GM04503 (cell line): Measurements from ENCODE around the gene NKAIN2.
"Not testable (repeated sequence)": the region's sequence is repeated elsewhere in the genome, so short reads cannot be mapped to it uniquely, and the experiment has no call there.

Source experiments
- DNase-seq: peaks from one replicate; pipeline ENCODE4 v3.0.0-alpha.2; 2012; ENCODE audit warnings: low read depth

NKAIN2 gene

GRCh38 chr6:124090491-124090890, 286.8 kb downstream of the NKAIN2 start:
- no peak for DNase-seq

DNA sequence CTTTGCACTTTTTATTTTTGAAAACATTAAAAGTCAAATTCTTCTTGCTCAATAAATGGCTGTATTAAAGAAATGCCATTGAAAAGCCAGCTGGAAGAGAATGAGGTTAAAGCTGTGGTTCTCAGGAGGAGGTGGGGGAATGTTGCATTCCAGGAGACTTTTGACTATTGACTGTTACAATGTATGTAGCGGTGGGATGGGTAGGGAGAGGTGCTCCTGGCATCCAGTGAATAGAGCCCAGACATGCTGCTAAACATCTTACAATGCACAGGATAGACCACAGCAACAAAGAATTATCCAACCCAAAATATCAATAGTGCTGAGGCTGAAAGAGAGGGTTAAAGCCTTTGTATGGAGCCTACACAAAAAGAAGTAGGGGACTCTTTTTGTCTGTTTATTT, 295.9 kb downstream of the NKAIN2 start:
- no peak for DNase-seq

GRCh38 chr6:124110514-124110913, 306.8 kb downstream of the NKAIN2 start:
- DNase-seq: no peak

DNA sequence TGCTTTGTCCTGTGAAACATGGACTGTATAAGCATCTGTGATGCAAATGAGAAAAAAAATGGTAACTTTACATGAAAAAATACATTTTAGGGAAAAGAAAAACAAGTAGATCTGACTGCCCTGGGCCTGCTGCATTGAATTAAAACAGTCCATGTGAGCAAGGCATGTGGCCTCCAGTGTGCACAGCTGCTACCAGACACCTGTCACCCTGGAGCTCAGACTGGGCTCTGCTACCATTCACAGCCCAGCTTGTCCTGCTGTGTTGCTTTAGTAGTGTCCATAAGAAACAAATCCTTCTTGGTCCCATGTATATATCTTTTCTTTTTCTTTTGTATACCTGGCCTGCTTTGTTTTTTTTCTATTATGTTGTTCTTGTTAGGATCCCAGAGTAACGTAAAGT, 315.9 kb downstream of the NKAIN2 start:
- no peak for DNase-seq

DNA sequence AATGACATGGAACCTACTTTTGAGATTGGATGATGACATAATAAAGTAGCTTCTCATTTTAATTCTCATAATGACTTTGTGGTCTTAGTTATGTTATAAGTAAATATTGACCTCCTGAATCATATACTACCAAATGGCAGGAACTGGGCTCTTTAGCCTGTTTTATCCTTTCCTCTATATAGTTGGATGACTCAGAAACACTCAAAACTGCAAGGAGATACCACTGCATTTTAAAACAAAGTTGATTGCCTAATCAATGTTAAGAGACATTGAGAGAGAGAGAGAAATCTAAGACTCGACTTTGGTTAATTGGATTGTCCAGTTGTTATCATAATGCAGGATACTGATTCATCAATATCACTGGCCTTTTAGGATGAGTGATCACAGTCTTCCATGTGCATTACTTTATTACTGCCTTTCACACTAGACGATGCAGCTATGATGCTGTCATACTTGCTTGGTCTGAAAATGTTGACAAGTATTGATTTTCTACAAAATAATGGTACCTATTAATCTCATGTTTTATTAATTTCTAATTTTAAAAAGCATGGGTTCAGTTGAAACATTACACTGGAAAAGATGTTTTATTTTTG, 320.0 kb downstream of the NKAIN2 start:
- no peak for DNase-seq

DNA sequence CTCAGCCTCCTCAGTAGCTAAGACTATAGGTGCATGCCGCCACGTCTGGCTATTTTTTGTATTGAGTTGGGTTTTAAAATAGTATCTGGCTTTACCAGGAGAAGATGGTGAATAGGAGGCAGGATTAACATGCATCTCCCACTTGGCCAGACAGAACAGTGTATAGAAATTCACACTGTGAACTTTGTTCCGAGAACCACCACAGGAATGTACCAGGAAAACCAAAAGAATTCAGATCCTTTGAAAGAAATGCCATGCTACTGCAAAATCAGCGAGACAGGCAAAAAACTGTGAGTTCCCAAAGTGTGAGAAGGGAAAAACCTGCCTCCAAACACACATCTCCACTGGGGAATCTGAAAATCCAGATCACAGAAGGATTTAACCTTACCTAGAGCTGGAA, 327.6 kb downstream of the NKAIN2 start:
- no peak for DNase-seq

GRCh38 chr6:124131779-124132178, 328.1 kb downstream of the NKAIN2 start:
- no peak for DNase-seq

- DNase-seq: no peak
Observed at GRCh38 chr6:124132256-124132655, 328.6 kb downstream of the NKAIN2 start.

DNA sequence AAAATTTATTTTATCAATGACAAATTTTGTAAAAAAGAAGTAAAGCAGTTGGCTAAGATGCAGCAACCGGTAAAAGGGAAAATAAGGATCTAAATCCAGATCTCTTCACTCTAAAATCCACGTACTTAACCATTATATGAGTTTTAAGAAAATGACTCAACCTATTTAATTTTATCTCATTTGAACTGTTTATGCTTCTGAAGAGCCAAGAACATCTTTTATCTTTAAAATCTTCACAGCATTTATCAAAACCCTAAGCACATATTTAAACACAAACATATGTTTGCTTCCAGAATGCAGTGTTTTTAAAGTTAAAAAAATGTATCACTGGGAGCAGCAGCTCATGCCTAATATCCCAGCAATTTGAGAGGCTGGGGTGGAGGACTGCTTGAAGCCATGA, 339.2 kb downstream of the NKAIN2 start:
- no peak for DNase-seq

GRCh38 chr6:124143435-124143834, 339.8 kb downstream of the NKAIN2 start:
- DNase-seq: no peak

DNA sequence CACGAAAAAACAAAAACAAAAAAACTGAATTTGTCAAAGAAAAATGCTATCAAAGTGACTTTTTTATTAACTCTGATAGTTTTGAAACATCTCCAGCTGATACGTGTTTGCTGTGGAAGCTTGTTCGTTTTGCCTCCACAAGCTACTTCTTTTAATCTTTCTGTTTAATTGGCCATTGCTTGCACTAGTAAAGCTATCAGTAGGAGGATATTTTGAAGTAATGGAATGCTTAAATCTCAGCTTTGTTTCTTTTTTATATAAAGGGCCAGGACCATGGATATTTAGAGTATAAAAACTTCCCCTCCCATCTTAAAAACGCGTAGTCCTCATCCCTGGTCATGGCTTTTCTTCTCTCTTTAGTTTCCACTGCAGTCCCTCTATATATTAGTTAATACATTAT, 344.0 kb downstream of the NKAIN2 start:
- no peak for DNase-seq

- DNase-seq: no peak
Observed at GRCh38 chr6:124148236-124148957, 344.7 kb downstream of the NKAIN2 start.

- no peak for DNase-seq
Observed at GRCh38 chr6:124149646-124150045, 346.0 kb downstream of the NKAIN2 start.

- DNase-seq: no peak
Observed at GRCh38 chr6:124158024-124158423, 354.4 kb downstream of the NKAIN2 start.

DNA sequence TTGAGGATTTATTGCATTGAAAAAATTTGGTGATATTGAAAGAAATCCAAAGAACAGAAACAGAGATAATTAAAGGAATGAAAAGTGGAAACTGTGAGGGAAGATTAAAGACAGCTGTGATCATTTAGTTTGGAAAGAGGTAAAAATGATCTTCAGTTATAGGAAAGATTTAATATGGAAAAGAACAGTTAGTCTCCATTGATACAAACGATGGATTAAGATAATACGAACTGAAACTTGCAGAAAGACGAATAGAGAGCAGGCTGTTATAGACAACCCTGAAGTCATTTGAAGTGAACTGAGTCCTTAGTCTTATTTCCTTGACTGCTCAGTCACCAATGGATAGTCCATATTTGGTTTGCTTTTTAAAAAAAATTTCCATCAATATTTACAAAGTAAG, 360.0 kb downstream of the NKAIN2 start:
- no peak for DNase-seq

DNA sequence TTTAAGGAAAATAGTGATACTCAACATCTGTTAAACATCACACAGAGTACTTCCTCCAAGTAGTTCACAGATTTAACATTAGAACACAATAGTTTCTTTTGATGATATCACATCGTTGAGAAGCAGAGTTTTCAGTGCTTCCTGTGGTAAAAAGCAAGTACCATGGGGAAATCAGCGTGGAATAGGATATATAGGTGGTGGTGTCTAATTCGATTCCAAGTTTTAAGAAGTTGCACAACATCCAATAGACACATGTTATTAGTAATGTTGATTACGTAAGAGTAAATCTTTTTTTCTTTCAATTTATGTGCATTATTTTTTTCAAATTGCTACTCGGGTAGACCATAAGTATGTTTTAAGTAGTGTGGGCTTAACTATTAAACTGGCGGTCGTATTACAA, 360.7 kb downstream of the NKAIN2 start:
- no peak for DNase-seq

DNA sequence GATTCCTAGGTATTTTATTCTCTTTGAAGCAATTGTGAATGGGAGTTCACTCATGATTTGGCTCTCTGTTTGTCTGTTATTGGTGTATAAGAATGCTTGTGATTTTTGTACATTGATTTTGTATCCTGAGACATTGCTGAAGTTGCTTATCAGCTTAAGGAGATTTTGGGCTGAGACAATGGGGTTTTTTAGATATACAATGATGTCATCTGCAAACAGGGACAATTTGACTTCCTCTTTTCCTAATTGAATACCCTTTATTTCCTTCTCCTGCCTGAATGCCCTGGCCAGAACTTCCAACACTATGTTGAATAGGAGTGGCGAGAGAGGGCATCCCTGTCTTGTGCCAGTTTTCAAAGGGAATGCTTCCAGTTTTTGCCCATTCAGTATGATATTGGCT, 363.6 kb downstream of the NKAIN2 start:
- DNase-seq: not testable (repeated sequence)

DNA sequence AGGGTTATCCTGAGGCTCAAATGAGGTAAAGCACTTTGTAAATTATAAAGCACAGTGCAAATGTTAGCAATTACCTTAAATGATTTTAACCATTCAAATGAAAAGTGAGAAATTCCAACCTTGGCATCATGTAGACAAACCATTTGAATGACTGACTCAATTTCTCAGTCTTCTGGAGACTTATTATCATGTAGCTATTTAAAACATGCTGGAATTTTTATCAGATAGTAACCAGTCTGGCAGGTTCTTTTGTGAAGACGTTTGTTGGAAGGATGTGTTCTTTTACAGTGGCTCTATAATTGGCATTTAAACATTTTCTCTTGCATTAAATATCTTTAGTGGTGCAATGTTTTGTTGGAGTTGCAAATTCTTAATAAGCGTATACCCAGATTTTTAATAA, 386.6 kb downstream of the NKAIN2 start:
- no peak for DNase-seq

- DNase-seq: no peak
Observed at GRCh38 chr6:124193132-124193531, 389.5 kb downstream of the NKAIN2 start.

- no peak for DNase-seq
Observed at GRCh38 chr6:124197148-124197547, 393.5 kb downstream of the NKAIN2 start.

GRCh38 chr6:124199286-124199685, 395.6 kb downstream of the NKAIN2 start:
- no peak for DNase-seq

GRCh38 chr6:124200661-124201060, 397.0 kb downstream of the NKAIN2 start:
- DNase-seq: no peak

DNA sequence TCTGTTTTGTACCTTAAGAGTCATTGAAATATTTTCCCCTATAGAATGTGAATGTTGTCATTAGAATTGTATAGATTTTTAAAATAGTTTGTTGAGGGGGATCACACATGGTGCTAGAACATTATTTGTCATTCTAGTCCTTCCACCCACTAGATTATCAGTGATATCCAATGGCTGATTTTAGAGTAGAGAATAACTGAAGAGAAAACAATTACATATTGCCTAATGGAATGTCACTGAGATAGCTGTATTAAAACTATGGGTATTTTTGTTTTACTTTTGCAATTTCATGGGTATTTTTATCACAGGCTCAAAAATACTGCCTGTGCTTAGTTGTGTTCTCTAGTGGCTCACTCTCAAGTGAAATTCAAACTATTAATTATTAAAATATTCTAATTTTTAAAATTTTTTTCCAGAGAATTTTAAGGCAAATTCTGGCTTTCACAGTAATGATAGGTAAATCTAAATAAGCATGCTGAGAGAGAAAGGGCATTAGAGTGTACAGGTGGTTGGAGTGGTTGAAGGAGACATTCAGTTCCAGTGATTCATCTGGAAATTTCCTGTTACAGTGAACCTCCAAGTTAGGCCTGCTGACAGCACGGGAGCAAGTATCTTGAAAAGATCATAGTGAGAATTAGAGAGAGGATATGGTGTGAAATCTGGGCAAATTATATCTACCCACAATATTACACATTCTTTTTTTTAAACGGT, 399.6 kb downstream of the NKAIN2 start:
- DNase-seq: no peak

DNA sequence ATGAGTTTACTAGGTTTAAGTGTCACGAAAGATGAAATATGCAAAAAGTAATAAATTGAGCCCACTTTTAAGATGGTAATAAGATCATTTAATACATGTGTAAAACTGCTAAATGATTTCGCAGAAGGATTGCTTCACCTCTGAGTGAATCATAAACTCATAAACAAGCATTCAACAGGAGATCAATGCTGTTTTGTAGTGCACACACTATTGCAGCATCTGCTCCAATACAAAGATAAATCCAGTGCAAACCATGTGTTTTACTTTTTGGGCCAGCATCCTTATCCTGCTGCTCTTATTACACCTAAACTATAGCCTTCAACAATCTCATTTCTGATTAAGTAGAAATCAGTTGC, 400.1 kb downstream of the NKAIN2 start:
- no peak for DNase-seq
